Right lobe of liver (tissue), 6 donors: ENCODE measurements around the gene LDB2. TPM values are rescaled to one million over a fixed set of nuclear protein-coding genes. Genes with fewer than 3 reads are reported as not detected.

ENCODE experiments used
- ATAC-seq, 4 donors: fragments of 200-7000 bp; cut with Tn5 transposase; one replicate each; pipeline ENCODE4 v1.9.1; 2020; ENCODE audit warnings: mild to moderate bottlenecking in 4 of 4, moderate library complexity in 4 of 4
- DNase-seq, 3 donors: peaks; one replicate each; pipeline ENCODE4 v3.0.0-alpha.2; 2020
- H3K27ac ChIP-seq, 3 donors: fragments of 200-600 bp; one replicate each; pipeline ENCODE4 v1.8.0; 2022
- H3K27me3 ChIP-seq, 2 donors: fragments of 200-600 bp; one replicate each; pipeline ENCODE4 v1.8.0; 2022
- H3K36me3 ChIP-seq, 4 donors: fragments of 200-600 bp; sonication (generic) in 1 of 4; one replicate each; pipeline versions ENCODE4 v1.5.1 to v1.8.0; 2017 to 2022; ENCODE audit warnings: control low read depth in 1 of 4
- H3K4me1 ChIP-seq, 4 donors: fragments of 200-600 bp; sonication (generic) in 1 of 4; one replicate each; pipeline versions ENCODE4 v1.5.1 to v1.8.0; 2017 to 2022; ENCODE audit warnings: control low read depth in 1 of 4
- H3K4me3 ChIP-seq, 3 donors: fragments of 200-600 bp; one replicate each; pipeline ENCODE4 v1.8.0; 2022
- H3K9me3 ChIP-seq, 4 donors: fragments of 200-600 bp; sonication (generic) in 1 of 4; one replicate each; pipeline versions ENCODE4 v1.5.1 to v1.8.0; 2017 to 2022; ENCODE audit warnings: control low read depth in 1 of 4
- CTCF ChIP-seq, 4 donors: fragments of 200-600 bp in 3 of 4; fragments of 450-650 bp in 1 of 4; IDR thresholded peaks; one replicate each; pipeline versions ENCODE4 v1.5.1 to v1.8.0; 2016 to 2022; ENCODE audit warnings: antibody characterized with exemption in 4 of 4, mild to moderate bottlenecking in 2 of 4
- POLR2A ChIP-seq: fragments of 450-650 bp; IDR thresholded peaks from one replicate; pipeline ENCODE4 v1.6.1; 2017; ENCODE audit warnings: antibody characterized with exemption, mild to moderate bottlenecking
- WGBS: methylation state at CpG from one replicate; pipeline ENCODE4 v1.1.6; 2018; ENCODE audit warnings: low coverage, low lambda C conversion rate; ENCODE audit not compliant: insufficient coverage; ENCODE audit errors: missing lambda C conversion rate; 5-methylcytosine and 5-hydroxymethylcytosine counted together
- intact Hi-C, 2 donors: fragments of 100-400 bp; cut with DNase I; formaldehyde crosslinking; loops; one replicate each; pipeline versions ENCODE4 v1.11.2 to v1.14.1; 2022
- total RNA-seq, 6 experiments: library from RNA; depleted of rRNA in 2 of 6; stranded (reverse); fragments of >200 nt in 2 of 6; fragmentation: NEBNext Ultra II Directional in 3 of 6; extraction: Animal tissue kit (Norgen Biotek cat#: 25700) in 3 of 6; gene quantifications; one replicate each; pipeline versions ENCODE4 v1.1.0 to v1.2.4, GENCODE V29; 2016 to 2023
- donor health status: DM: no; HTN: yes; CAD: no.
- donor health status: DM: no; HTN: no; CAD: no.
- donor health status: DM: no; HTN: no; CAD: no.
- donor health status: DM: no; HTN: yes; CAD: no.
- donor health status: DM: no; HTN: yes; CAD: no.

Gene LDB2
- total RNA-seq, 6 experiments from 2014 or later, result 11.4 to 26.6 (median 17.3) TPM

- Histone ChIP-seq H3K9me3 (no peaks in the 10 kb centered on the region), H3K27ac (no peak overlapping the region), H3K36me3 (no peaks in the 10 kb centered on the region), H3K4me3 (no peak overlapping the region), H3K4me1 (no peaks in the 10 kb centered on the region), H3K27me3 (no peaks in the 10 kb centered on the region)
- ATAC-seq (no peak), DNase-seq (no peak)
- intact Hi-C loops, result no loop called here
- TF ChIP-seq CTCF (IDR thresholded peaks at IDR 0.05), result no peak
- no peak for TF ChIP-seq POLR2A
- WGBS, result 73% methylated on average over 3 of the region's 3 CpGs
Observed at GRCh38 chr4:16801356-16801755, 97.1 kb downstream of the LDB2 start.

- H3K9me3 ChIP-seq, result no peaks in the 10 kb centered on the region
- H3K36me3 ChIP-seq, result no peaks in the 10 kb centered on the region
- DNase-seq (peak; percentile 85 to 93 (median 88)), ATAC-seq (peak; percentile 94 to 98 (median 96))
- peak; percentile 87 to 96 (median 92) for TF ChIP-seq CTCF (IDR thresholded peaks at IDR 0.05)
- no peak for TF ChIP-seq POLR2A
- no peaks in the 10 kb centered on the region for H3K27me3 ChIP-seq
- H3K4me1 ChIP-seq, result peaks cover 0 to 7% (median 0%) of the 10 kb centered on the region in 4 donors
- 32% methylated on average over 9 of the region's 9 CpGs for WGBS
- no peak overlapping the region for H3K27ac ChIP-seq
- H3K4me3 ChIP-seq, result no peak overlapping the region
- intact Hi-C loops, result loop anchor here in 1 of 2 donors (10.0 kb wide), 1 partner anchor 120 kb away; no protein-coding TSS in a partner anchor
Observed at GRCh38 chr4:16794816-16795445, 103.5 kb downstream of the LDB2 start.

- Histone ChIP-seq H3K9me3 (no peaks in the 10 kb centered on the region), H3K4me3 (no peak overlapping the region), H3K27ac (no peak overlapping the region), H3K4me1 (peaks cover 0 to 7% (median 0%) of the 10 kb centered on the region in 4 donors), H3K27me3 (no peaks in the 10 kb centered on the region), H3K36me3 (no peaks in the 10 kb centered on the region)
- TF ChIP-seq CTCF (IDR thresholded peaks at IDR 0.05), result no peak
- no peak for TF ChIP-seq POLR2A
- DNase-seq (no peak), ATAC-seq (no peak)
- intact Hi-C loops, result loop anchor here in 1 of 2 donors (10.0 kb wide), 1 partner anchor 123 kb away; no protein-coding TSS in a partner anchor
- 83% methylated on average over 6 of the region's 6 CpGs for WGBS
Observed at GRCh38 chr4:16791460-16791859, 107.0 kb downstream of the LDB2 start.

GRCh38 chr4:16790508-16790907 is 107.9 kb downstream of the LDB2 start:
- 60% methylated on average over 8 of the region's 8 CpGs for WGBS
- Histone ChIP-seq H3K27me3 (no peaks in the 10 kb centered on the region), H3K27ac (no peak overlapping the region), H3K9me3 (no peaks in the 10 kb centered on the region), H3K4me1 (peaks cover 0 to 7% (median 0%) of the 10 kb centered on the region in 4 donors), H3K4me3 (no peak overlapping the region), H3K36me3 (no peaks in the 10 kb centered on the region)
- TF ChIP-seq POLR2A, result no peak
- intact Hi-C loops, result loop anchor here in 1 of 2 donors (10.0 kb wide), 1 partner anchor 124 kb away; no protein-coding TSS in a partner anchor
- no peak for ATAC-seq
- DNase-seq, result no peak

GRCh38 chr4:16788868-16789267 is 109.6 kb downstream of the LDB2 start:
- no peak overlapping the region for H3K4me3 ChIP-seq
- H3K27ac ChIP-seq, result no peak overlapping the region
- DNase-seq, result no peak
- ATAC-seq, result no peak
- intact Hi-C loops, result no loop called here
- H3K9me3 ChIP-seq, result no peaks in the 10 kb centered on the region
- H3K36me3 ChIP-seq, result no peaks in the 10 kb centered on the region
- H3K27me3 ChIP-seq, result no peaks in the 10 kb centered on the region
- TF ChIP-seq POLR2A, result no peak
- no peak for TF ChIP-seq CTCF (IDR thresholded peaks at IDR 0.05)
- H3K4me1 ChIP-seq, result no peaks in the 10 kb centered on the region
- WGBS, result 54% methylated on average over 3 of the region's 3 CpGs
